HG03280 (cell line): Measurements from ENCODE around the gene ADPRHL1.
"Not testable (repeated sequence)": the region's sequence is repeated elsewhere in the genome, so short reads cannot be mapped to it uniquely, and the experiment has no call there.

Experiments used
- ATAC-seq: cut with Tn5 transposase; IDR thresholded peaks from one replicate; pipeline ENCODE4 v1.9.1; 2021; ENCODE audit warnings: mild to moderate bottlenecking, moderate library complexity; ENCODE audit not compliant: unreplicated experiment

Gene ADPRHL1

DNA sequence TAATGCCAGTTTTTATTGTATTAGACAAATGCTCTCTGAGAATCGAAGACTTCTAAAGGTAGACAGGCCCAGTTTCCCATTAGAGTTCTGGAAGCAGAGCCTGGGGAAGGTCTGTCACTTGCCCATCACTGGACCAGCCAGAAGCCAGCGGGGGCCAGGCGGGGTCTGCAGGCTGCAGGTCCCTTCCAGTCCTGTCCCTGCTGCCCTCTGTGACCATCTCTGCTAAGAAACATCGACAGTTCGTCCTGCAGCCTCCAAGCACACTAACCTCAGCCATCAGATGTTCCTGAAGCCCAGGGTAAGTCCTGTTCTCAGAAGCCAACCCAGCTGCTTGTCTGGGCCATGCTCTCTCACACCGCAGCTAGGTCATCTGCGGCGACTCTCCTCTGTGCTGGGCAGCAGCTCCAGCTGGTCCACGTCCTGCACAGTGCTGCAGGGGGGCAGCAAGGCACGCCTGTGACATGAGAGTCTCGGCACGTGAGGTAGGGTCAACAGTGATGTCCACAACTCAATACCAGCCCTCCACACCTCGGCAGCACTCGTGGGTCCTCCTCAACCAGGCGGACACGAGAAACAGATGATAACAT is 2.9 kb upstream of the ADPRHL1 start:
- ATAC-seq: no peak

GRCh38 chr13:113455384-113455783 is 2.1 kb upstream of the ADPRHL1 start:
- no peak for ATAC-seq

DNA sequence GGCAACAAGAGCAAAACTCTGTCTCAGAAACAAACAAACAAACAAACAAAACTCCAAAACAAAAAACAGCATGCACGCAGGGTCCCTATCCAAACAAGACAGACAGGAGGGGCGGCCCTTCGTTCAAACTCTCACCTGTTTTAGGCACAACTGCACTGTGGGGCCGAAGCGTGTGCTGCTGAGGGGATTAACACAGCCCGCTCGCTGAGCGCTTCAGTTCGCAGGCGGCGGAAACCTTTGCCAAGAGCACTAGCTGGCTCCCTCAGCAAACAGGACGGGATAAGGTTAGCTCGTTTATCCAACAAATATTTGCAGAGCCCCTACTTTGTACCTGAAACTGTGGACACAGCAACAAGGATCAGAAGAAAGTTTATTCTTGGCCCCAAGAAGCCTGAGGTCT is 1.6 kb upstream of the ADPRHL1 start:
- no peak for ATAC-seq

DNA sequence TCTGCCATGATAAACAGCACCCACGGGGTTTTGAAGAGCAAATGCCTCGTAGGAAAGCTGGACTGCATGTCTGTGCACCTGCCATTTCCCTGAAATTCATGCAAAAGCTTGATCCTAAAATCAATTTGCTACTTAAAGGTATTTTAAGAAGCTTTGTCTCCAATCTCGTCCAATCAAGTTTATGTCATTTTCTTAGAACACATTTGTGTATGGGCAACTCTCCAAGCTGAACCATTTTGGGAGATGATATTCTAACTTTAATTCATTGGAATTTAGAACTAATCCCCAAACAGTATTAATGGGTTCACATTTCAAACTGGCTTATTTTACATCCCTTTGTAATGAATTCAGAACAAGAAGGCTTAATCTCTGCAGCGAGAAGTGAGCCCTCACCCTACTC is 822 bp downstream of the ADPRHL1 start:
- no peak for ATAC-seq

DNA sequence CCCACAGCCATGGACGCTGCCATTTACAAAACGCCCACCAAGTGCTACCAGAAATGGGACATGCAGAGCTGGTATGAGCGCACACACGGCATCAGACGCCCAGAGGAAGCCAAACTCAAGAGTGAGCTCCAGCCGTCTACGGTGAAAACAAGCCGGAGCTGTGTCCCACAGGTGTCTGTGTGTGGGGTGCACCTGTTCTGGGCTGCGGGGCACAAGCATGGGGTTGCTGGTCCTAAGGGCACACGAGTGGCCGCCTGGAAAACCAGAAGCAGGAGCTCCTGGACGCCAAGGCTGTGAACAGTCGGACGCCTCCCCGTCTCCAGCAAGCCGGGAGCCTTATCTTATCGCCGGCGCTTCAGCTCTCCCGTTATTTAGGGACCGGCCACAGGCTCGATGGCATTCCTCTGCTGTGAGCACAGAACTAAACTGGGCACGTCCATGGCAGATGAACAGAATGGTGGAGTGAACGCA is 1.3 kb downstream of the ADPRHL1 start:
- ATAC-seq: no peak

GRCh38 chr13:113450861-113451620 is 2.2 kb downstream of the ADPRHL1 start:
- ATAC-seq: not testable (repeated sequence)

GRCh38 chr13:113450348-113450744 is 2.9 kb downstream of the ADPRHL1 start:
- not testable (repeated sequence) for ATAC-seq

GRCh38 chr13:113449693-113450347 is 3.5 kb downstream of the ADPRHL1 start:
- no peak for ATAC-seq

DNA sequence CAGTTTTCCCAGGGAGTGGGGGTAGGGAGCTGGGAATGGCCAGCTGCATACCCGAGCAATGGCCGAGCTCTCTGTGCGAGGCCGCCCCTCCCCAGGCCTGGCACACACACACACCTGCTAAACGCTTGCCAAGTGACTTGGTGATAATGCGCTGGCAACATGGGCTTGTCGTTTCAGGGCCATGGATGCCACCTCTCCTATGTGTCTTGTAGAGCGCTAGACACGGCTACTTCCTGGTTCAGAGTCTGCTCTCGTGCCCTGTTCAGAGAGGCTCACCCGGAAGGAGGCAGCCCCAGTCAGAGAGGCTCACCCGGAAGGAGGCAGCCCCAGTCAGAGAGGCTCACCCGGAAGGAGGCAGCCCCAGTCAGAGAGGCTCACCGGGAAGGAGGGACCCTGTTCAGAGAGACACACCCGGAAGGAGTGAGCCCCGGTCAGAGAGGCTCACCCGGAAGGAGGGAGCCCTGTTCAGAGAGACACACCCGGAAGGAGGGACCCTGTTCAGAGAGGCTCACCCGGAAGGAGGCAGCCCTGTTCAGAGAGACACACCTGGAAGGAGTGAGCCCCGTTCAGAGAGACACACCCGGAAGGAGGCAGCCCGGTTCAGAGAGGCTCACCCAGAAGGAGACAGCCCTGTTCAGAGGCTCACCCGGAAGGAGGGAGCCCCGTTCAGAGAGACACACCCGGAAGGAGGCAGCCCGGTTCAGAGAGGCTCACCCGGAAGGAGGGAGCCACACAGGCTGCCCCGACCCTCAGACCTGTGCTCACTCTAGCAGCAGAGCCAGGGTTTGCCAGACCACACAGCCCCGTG is 4.2 kb downstream of the ADPRHL1 start:
- ATAC-seq: no peak

- ATAC-seq: no peak
These were observed 4.8 kb downstream of the ADPRHL1 start for GRCh38 chr13:113448545-113448884.

GRCh38 chr13:113447596-113447995 is 5.7 kb downstream of the ADPRHL1 start:
- ATAC-seq: no peak

DNA sequence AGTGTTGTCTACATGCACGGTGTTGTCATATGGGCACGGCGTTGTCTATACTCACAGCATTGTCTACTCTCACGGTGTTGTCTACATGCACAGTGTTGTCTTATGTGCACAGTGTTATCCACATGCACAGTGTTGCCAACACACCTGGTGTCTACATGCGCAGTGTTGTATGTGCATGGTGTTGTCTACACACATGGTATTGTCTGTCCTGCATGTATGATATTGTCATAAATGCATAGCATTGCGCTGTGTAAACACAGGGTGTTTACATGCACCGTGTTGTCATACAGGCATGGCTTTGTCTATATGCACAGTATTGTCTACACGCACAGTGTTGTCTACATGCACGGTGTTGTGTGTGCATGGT is 6.8 kb downstream of the ADPRHL1 start:
- no peak for ATAC-seq

DNA sequence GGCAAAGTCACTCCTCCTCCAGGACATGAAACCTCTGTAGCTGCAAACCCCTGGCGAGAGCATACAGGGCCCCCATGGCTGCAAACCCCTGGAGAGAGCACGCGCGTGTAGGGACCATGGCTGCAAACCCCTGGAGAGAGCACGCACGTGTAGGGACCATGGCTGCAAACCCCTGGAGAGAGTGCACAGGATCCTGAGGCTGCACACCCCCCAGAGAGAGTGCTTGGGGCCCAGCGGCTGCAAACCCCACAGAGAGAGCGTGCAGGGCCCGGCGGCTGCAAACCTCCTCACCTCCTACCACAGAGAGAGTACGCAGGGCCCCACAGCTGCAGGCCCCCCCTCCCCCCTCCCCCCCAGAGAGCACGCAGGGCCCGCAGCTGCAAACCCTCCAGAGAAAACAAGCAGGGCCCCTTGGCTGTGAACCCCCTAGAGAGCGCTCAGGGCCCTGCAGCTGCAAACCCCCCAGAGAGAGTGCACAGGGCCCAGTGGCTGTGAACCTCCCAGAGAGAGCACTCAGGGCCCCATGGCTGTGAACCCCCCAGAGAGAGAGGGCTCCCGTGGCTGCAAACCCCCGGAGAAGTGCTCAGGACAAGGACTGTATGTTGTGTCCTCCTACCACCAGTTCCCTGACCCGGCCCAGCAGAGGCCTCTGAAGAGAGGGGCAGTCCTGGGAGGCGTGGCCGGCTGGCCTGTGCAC is 7.3 kb downstream of the ADPRHL1 start:
- no peak for ATAC-seq

DNA sequence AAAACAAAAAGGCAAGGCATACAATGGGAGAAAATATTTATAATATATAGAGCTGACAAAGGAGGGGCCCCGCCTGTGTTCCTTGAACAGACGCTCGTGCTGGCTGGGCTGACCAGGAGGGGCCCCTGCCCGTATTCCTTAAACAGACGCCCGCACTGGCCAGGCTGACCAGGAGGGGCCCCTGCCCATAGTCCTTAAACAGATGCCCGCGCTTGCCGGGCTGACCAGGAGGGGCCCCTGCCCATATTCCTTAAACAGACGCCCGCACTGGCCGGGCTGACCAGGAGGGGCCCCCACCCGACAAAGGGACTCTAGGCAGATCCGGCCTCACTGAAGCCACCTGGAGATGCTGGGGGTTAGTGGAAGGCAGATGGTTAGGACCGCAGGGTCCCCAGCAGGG is 9.3 kb downstream of the ADPRHL1 start:
- no peak for ATAC-seq

DNA sequence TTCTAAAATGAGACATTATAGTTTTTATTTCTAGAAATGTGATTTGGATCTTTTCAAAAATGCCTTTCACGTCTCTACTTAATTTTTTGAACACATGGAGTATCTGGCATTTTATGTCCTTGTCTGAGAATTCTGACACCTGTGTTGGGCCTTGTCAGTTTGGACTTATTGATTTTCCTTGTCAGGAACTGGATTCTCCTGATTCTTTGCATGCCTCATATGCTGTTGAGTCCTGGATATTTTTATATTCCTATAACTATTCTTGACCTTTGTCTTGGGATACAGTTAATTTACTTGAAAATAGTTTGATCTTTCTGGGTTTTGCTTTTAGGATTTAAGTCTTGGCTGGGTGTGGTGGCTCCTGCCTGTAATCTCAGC is 10.3 kb downstream of the ADPRHL1 start:
- ATAC-seq: no peak

DNA sequence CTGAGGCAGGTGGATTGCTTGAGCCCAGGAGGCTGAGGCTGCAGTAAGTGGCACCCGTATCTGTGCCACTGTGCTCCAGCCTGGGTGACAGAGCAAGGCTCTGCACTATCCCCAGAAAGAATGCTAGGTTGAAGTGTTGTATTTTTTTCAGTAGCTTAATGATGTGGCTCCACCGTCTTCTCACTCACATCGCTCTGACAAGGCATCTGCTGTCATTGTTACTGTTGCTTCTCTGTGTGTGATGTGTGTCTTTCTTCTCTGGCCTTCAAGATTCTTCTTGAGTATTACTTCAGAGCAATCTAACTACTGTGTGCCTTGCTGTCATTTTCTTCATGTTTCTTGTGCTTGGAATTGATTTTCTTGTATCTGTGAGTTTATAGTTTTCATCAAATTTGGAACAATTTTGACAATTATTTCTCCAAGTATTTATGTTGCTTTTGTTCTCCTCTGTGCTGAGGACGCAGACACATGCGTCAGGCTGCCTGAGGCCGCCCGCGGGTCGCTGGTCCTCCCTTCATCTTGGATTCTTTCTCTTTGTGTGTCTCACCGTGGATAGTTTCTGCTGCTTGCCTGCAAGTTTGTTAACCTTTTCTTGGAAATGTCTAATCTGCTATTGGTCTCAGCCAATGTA is 10.8 kb downstream of the ADPRHL1 start:
- ATAC-seq: no peak

- no peak for ATAC-seq
These were observed 11.6 kb downstream of the ADPRHL1 start for GRCh38 chr13:113441661-113442060.

DNA sequence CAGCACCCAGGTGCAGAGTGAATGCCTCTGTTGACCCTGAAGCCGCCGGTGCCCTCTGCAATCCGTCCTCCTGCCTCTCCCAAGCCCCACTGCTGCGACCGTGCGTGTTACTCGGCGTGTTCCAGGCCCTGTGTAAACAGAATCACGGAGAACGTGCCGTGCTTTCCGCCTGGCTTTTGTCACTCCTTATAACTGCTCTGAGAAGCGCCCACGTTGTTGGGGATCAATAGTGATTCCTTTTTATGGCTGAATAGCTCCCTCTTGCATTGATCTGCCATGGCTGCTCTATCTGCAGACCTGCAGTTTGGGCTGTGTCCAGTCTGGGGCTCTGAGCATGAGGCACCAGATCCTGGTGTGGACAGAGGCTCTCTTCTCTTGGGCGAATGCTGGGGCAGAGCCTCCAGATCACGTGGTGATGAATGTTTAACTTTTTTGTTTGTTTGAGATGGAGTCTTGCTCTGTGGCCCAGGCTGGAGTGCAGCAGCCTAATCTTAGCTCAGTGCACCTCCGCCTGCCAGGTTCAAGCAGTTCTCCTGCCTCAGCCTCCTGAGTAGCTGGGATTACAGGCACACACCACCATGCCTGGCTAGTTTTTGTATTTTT is 15.8 kb downstream of the ADPRHL1 start:
- no peak for ATAC-seq

- ATAC-seq: not testable (repeated sequence)
These were observed 16.4 kb downstream of the ADPRHL1 start for GRCh38 chr13:113436866-113437265.

DNA sequence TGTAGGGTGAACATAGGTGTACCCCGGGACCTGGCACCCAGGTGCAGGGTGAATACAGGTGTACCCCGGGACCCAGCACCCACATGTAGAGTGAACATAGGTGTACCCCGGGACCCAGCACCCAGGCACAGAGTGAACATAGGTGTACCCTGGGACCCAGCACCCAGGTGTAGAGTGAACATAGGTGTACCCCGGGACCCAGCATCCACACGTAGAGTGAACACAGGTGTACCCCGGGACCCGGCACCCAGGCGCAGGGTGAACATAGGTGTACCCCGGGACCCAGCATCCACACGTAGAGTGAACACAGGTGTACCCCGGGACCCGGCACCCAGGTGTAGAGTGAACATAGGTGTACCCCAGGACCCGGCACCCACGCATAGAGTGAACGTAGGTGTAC is 17.4 kb downstream of the ADPRHL1 start:
- ATAC-seq: not testable (repeated sequence)
